ENCODE measurements around the gene CHAF1B.

- TF ChIP-seq CTCF (conservative IDR thresholded peaks at IDR 0.05; ENCODE audit: low read depth, low read length) (peak; percentile 92), EZH2 (IDR thresholded peaks at IDR 0.05; ENCODE audit: borderline replicate concordance, low read depth, low read length, poor library complexity, severe bottlenecking) (no peak)
Measured at GRCh38 chr21:36422279-36423098, 37.3 kb downstream of the CHAF1B start.

Measured in A673 (cell line).